ENCODE data around the gene CYTH1.

The CYTH1 gene

DNA sequence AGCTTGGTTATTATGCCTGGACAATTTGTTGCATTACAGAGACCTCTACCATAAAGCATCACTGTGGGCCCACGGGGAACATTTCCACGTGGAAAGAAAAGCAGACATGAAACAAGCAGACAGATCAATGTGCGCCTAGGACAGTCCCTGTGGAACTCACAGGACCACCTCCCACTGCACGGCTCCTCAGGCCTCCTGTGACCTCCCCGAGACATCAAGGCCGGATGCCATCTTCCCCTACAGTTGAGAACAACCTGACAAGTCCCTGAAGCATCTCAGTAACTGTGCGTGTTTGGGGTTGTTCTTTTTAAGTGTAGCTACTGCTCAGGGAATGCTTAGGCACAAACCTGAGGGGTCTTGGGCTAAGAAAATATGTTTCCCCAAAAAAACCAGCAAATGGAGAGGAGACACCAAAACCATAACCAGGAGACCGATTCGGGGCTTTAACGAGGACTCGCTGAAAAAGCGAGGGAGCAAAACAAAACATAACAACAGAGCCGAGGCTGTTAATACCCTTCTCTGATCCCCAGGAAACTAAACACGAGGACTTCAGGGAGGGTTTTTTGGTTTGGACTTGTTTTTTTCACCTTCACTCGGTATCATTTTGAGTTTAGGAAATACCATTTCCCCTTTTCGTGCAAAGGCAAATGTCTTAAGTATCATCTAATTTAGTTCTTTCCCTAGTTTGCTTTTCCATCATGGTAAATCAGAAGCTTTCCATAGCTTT lies 87.1 kb downstream of the CYTH1 start:
- no peaks in the 10 kb centered on the region for H3K36me3 ChIP-seq (replicated peaks)
- no peak for DNase-seq
- H3K27me3 ChIP-seq (replicated peaks) = no peaks in the 10 kb centered on the region
- in situ Hi-C loops (cut with HindIII; ENCODE audit: low pct_ligation_motif_present, low sequenced_read_pairs) = no loop called here
- TF ChIP-seq, protein P1, sequence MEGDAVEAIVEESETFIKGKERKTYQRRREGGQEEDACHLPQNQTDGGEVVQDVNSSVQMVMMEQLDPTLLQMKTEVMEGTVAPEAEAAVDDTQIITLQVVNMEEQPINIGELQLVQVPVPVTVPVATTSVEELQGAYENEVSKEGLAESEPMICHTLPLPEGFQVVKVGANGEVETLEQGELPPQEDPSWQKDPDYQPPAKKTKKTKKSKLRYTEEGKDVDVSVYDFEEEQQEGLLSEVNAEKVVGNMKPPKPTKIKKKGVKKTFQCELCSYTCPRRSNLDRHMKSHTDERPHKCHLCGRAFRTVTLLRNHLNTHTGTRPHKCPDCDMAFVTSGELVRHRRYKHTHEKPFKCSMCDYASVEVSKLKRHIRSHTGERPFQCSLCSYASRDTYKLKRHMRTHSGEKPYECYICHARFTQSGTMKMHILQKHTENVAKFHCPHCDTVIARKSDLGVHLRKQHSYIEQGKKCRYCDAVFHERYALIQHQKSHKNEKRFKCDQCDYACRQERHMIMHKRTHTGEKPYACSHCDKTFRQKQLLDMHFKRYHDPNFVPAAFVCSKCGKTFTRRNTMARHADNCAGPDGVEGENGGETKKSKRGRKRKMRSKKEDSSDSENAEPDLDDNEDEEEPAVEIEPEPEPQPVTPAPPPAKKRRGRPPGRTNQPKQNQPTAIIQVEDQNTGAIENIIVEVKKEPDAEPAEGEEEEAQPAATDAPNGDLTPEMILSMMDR (IDR thresholded peaks at IDR 0.05; ENCODE audit: low read depth, low read length, missing control alignments) = no peak
- no peak overlapping the region for H3K4me3 ChIP-seq (ENCODE audit: low read depth, low read length)
- no peak overlapping the region for H3K27ac ChIP-seq

DNA sequence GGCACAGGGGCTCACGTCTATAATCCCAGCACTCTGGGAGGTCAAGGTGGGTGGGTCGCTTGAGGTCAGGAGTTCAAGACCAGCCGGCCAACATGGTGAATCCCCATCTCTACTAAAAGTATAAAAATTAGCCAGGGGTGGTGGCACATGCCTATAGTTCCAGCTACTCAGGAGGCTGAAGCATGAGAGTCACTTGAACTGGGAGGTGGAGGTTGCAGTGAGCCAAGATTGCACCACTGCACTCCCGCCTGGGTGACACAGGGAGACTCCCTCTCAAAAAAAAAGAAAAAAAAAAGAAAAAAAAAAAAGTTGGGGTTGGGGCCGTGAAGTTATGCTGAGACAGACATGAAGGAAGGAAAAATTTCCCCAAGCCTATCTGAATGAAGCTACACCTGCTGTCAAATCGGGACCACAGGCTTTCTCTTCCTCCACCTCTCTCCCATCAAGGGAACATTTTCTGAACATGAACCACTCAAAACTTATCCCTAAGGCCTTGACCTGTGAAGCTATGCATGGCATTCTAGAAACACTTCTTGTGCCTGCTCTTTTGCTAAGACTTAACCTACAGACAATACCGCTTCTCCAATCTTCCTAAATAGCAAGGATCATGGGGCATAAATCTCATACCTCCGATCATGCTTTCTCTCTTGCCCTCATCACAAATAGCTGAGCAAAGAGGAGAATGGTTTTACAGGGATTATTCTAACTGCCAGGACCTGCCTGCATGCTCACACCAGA lies 88.6 kb downstream of the CYTH1 start:
- H3K36me3 ChIP-seq (replicated peaks) = no peaks in the 10 kb centered on the region
- H3K27me3 ChIP-seq (replicated peaks) = no peaks in the 10 kb centered on the region
- no peak for DNase-seq
- in situ Hi-C loops (cut with HindIII; ENCODE audit: low pct_ligation_motif_present, low sequenced_read_pairs) = no loop called here
- TF ChIP-seq, protein P1 (IDR thresholded peaks at IDR 0.05; ENCODE audit: low read depth, low read length, missing control alignments) = no peak
- no peak overlapping the region for H3K27ac ChIP-seq
- H3K4me3 ChIP-seq (ENCODE audit: low read depth, low read length) = no peak overlapping the region

DNA sequence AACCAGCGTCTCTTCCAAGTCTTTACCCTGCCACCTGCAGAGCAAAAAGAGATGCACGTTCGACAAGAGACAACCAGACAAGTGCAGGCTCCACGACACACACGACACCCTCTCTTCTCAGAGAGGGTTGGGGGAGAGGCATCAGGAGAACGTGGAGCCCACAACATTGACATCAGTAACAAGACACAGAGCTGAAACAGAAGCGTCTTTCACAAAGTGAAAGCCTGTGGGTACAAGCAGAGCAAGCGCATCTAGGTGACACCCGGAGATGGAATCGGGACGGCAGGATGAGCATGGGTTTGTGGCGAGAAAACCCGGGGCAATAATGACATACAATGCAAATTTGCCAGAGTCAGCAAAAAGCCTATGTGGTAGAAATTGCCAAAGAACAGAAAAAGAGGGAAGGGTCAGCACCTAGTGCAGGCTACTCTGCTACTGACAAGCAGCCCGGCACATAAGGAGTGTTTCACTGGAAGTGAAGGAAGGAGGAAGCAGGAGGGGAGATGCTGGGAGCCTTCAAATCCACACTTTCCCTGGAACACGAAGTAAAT lies 89.5 kb downstream of the CYTH1 start:
- Histone ChIP-seq H3K27ac (no peak overlapping the region), H3K36me3 (replicated peaks) (no peaks in the 10 kb centered on the region), H3K4me3 (ENCODE audit: low read depth, low read length) (no peak overlapping the region), H3K27me3 (replicated peaks) (no peaks in the 10 kb centered on the region)
- in situ Hi-C loops (cut with HindIII; ENCODE audit: low pct_ligation_motif_present, low sequenced_read_pairs) = no loop called here
- TF ChIP-seq, protein P1 (IDR thresholded peaks at IDR 0.05; ENCODE audit: low read depth, low read length, missing control alignments) = no peak
- DNase-seq = no peak

DNA sequence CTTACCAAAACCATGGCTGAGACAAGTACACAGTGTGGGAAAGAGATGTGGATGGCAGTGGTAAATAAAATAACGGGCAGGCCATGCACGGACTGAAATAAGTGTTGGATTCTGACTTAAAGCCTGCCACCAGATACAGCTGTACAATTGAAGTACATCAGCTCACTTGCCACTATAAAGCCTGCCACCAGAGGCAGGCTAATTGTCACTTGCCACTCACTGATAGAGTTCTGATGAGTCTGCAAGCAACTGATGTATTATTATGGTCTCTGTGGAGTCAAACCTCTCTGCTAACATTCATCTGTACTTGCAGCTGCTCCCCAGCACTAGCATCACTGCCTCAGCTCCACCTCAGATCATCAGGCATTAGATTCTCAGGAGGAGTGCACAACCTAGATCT lies 93.0 kb downstream of the CYTH1 start:
- TF ChIP-seq, protein P1 (IDR thresholded peaks at IDR 0.05; ENCODE audit: low read depth, low read length, missing control alignments) = peak; percentile 25
- H3K27me3 ChIP-seq (replicated peaks) = no peaks in the 10 kb centered on the region
- no peaks in the 10 kb centered on the region for H3K36me3 ChIP-seq (replicated peaks)
- no peak overlapping the region for H3K27ac ChIP-seq
- no peak overlapping the region for H3K4me3 ChIP-seq (ENCODE audit: low read depth, low read length)
- no peak for DNase-seq
- in situ Hi-C loops (cut with HindIII; ENCODE audit: low pct_ligation_motif_present, low sequenced_read_pairs) = no loop called here

DNA sequence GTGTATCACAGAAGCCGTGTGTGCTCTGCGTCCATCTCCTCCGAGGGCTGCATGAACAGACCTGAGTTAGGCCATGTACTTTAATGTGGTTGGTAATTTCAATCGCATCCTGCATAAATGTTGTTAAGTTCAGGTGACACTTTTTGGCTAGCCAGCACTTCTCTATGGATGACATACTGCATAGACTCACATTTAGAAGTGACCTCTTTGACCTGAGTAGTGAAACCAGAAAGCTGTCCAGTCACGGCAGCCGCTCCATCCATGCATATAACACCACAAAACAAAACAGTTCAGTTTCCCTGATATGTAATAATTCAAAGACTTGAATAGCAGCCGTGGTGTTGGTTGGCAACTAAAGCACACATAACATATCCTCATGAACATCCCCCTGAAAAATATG lies 94.1 kb downstream of the CYTH1 start:
- Histone ChIP-seq H3K36me3 (replicated peaks) (no peaks in the 10 kb centered on the region), H3K27ac (no peak overlapping the region), H3K27me3 (replicated peaks) (no peaks in the 10 kb centered on the region), H3K4me3 (ENCODE audit: low read depth, low read length) (no peak overlapping the region)
- DNase-seq = no peak
- TF ChIP-seq, protein P1 (IDR thresholded peaks at IDR 0.05; ENCODE audit: low read depth, low read length, missing control alignments) = no peak
- in situ Hi-C loops (cut with HindIII; ENCODE audit: low pct_ligation_motif_present, low sequenced_read_pairs) = no loop called here

Measured in brain microvascular endothelial cell (primary cell).